K562 (cell line): ENCODE measurements around the gene CCDC9. TPM values are rescaled to one million over a fixed set of nuclear protein-coding genes. Genes with fewer than 3 reads are reported as not detected.
A peak's percentile ranks its signal among the peaks of the same experiment; 100 is the strongest.

Source experiments
- ESRRB ChIP-seq: fragments of 250-450 bp; sonication (Bioruptor Pico); IDR thresholded peaks from 2 replicates; pipeline ENCODE4 v1.5.0; 2020; ENCODE audit warnings: mild to moderate bottlenecking, moderate library complexity, borderline replicate concordance
- ETV6 ChIP-seq, 3 experiments: fragments of 150-350 bp in 1 of 3; sonication (generic) in 1 of 3; formaldehyde crosslinking in 1 of 3; IDR thresholded peaks; 2 replicates each; pipeline versions ENCODE4 v1.6.1 to v1.8.0; 2014 to 2022; ENCODE audit warnings: borderline replicate concordance in 2 of 3, low read depth in 2 of 3, antibody characterized with exemption in 1 of 3, low read length in 1 of 3, mild to moderate bottlenecking in 1 of 3, missing genetic modification reagents in 1 of 3
- FIP1L1 ChIP-seq: fragments of 200-400 bp; formaldehyde crosslinking; IDR thresholded peaks from 2 replicates; pipeline ENCODE4 v1.6.1; 2018; ENCODE audit warnings: mild to moderate bottlenecking, low read depth, low read length; ENCODE audit not compliant: poor library complexity, severe bottlenecking
- GTF2A2 ChIP-seq: IDR thresholded peaks from 2 replicates; pipeline ENCODE4 v1.6.1; 2016; ENCODE audit warnings: mild to moderate bottlenecking, missing genetic modification characterization, missing compliant biosample characterization
- MBD2 ChIP-seq: sonication (generic); IDR thresholded peaks from 2 replicates; pipeline ENCODE4 v1.6.1; 2016; ENCODE audit warnings: low read depth, borderline replicate concordance
- MED1 ChIP-seq: sonication (generic); formaldehyde crosslinking; IDR thresholded peaks from 2 replicates; pipeline ENCODE4 v1.8.1; 2023; ENCODE audit warnings: missing genetic modification reagents, borderline replicate concordance
- MTA1 ChIP-seq: fragments of 450-650 bp; IDR thresholded peaks from 2 replicates; pipeline ENCODE4 v1.6.1; 2017; ENCODE audit warnings: borderline replicate concordance
- SETDB1 ChIP-seq: IDR thresholded peaks from one replicate; pipeline ENCODE4 v1.6.1; 2012; ENCODE audit warnings: low read length, control low read depth, inconsistent platforms
- SMARCC2 ChIP-seq: fragments of 450-650 bp; IDR thresholded peaks from 2 replicates; pipeline ENCODE4 v1.6.1; 2017; ENCODE audit warnings: antibody characterized with exemption, moderate library complexity, mild to moderate bottlenecking, low read depth
- SNRNP70 ChIP-seq: fragments of 200-400 bp; formaldehyde crosslinking; optimal IDR thresholded peaks from 2 replicates; pipeline ENCODE3; 2017; ENCODE audit warnings: low read depth, low read length
- TFAM ChIP-seq: fragments of 250-450 bp; sonication (Bioruptor Pico); conservative IDR thresholded peaks from 2 replicates; pipeline ENCODE4 v1.5.0; 2021; ENCODE audit warnings: mild to moderate bottlenecking, moderate library complexity
- ZNF316 ChIP-seq: fragments of 450-650 bp; IDR thresholded peaks from 2 replicates; pipeline ENCODE4 v1.6.1; 2016
- ZNF764 ChIP-seq: fragments of 250-450 bp; sonication (Bioruptor Pico); IDR thresholded peaks from 2 replicates; pipeline ENCODE4 v1.4.0; 2020; ENCODE audit warnings: low read depth, mild to moderate bottlenecking, moderate library complexity
- polyA plus RNA-seq, 8 experiments: library from polyadenylated mRNA; depleted of rRNA in 4 of 8; stranded (reverse) in 5 of 8; unstranded in 3 of 8; fragments of >200 nt; fragmentation: Nextera tagmentation in 2 of 8; fragmentation: Illumina TruSeq in 1 of 8; extraction: Ambion mirVana in 2 of 8; extraction: Trizol in 1 of 8; gene quantifications; 2 replicates each; pipeline versions ENCODE4 v1.2.1 to v1.2.3, GENCODE V29; 2011 to 2014; ENCODE audit warnings: inconsistent platforms in 1 of 8, missing spikeins in 1 of 8
- total RNA-seq, 7 experiments: library from RNA; depleted of rRNA in 6 of 7; stranded (reverse); fragments of >200 nt in 6 of 7; fragmentation: Illumina TruSeq in 2 of 7; extraction: Trizol in 2 of 7; gene quantifications; 2 replicates each; pipeline versions ENCODE4 v1.2.1 to v1.2.3, GENCODE V29; 2011 to 2021; ENCODE audit warnings: low replicate concordance in 1 of 7
- TF ChIP-seq, protein P1 (sequence below): fragments of 250-450 bp; sonication (Bioruptor Pico); IDR thresholded peaks from 2 replicates; pipeline ENCODE4 v1.5.0; 2020; ENCODE audit warnings: mild to moderate bottlenecking, borderline replicate concordance
- TF ChIP-seq, protein P2 (sequence below): fragments of 250-450 bp; sonication (Bioruptor Pico); IDR thresholded peaks from 2 replicates; pipeline ENCODE4 v1.5.0; 2021; ENCODE audit warnings: mild to moderate bottlenecking, moderate library complexity
- TF ChIP-seq, protein P3 (sequence below): fragments of 450-650 bp; formaldehyde crosslinking; IDR thresholded peaks from 2 replicates; pipeline ENCODE4 v1.4.0; 2020; ENCODE audit warnings: mild to moderate bottlenecking, moderate library complexity
- TF ChIP-seq, protein P4 (sequence below): IDR thresholded peaks from 2 replicates; pipeline ENCODE4 v1.6.1; 2012; ENCODE audit warnings: low read depth, low read length, improper control_type of control experiment, borderline replicate concordance

CCDC9 gene
- total and polyA plus RNA-seq, 9 of the 15 experiments (the other 6 are each of a cell fraction or from before 2014, with no cell fraction given) = 0.23 to 38.6 (median 8.4) TPM

DNA sequence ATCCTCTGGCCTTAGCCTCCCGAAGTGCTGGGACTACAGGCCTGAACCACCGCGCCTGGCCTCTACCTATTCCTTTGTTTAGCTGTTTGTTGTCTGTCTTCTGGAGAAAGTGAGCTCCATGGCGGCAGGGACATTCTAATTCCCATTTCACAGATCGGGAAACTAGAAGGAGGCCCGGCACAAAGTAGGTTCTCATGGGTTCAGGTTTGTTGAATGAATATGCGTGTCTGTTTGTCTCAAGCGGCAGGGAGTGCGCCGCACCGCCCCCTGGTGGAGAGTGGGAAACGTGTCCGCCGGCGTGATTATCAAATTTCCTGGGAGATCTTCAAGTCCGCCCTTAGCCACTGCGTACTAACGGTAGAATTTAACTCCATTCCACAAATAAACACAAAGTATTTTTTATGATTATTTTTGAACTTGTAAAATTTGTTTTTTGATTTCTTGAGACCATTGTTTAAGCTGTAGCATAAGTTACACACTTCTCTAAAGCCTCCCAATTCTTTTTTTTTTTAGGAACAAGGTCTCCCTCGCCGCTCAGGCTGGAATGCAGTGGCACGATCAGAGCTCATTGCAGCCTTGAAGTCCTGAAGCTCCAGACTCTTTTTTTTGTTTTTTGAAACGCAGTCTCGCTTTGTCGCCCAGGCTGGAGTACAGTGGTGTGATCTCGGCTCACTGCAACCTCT, 8.9 kb upstream of the CCDC9 start (continued):
- TF ChIP-seq, protein P1, sequence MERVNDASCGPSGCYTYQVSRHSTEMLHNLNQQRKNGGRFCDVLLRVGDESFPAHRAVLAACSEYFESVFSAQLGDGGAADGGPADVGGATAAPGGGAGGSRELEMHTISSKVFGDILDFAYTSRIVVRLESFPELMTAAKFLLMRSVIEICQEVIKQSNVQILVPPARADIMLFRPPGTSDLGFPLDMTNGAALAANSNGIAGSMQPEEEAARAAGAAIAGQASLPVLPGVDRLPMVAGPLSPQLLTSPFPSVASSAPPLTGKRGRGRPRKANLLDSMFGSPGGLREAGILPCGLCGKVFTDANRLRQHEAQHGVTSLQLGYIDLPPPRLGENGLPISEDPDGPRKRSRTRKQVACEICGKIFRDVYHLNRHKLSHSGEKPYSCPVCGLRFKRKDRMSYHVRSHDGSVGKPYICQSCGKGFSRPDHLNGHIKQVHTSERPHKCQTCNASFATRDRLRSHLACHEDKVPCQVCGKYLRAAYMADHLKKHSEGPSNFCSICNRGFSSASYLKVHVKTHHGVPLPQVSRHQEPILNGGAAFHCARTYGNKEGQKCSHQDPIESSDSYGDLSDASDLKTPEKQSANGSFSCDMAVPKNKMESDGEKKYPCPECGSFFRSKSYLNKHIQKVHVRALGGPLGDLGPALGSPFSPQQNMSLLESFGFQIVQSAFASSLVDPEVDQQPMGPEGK (CRISPR knock-in tag) = no peak
- TF ChIP-seq, protein P2, sequence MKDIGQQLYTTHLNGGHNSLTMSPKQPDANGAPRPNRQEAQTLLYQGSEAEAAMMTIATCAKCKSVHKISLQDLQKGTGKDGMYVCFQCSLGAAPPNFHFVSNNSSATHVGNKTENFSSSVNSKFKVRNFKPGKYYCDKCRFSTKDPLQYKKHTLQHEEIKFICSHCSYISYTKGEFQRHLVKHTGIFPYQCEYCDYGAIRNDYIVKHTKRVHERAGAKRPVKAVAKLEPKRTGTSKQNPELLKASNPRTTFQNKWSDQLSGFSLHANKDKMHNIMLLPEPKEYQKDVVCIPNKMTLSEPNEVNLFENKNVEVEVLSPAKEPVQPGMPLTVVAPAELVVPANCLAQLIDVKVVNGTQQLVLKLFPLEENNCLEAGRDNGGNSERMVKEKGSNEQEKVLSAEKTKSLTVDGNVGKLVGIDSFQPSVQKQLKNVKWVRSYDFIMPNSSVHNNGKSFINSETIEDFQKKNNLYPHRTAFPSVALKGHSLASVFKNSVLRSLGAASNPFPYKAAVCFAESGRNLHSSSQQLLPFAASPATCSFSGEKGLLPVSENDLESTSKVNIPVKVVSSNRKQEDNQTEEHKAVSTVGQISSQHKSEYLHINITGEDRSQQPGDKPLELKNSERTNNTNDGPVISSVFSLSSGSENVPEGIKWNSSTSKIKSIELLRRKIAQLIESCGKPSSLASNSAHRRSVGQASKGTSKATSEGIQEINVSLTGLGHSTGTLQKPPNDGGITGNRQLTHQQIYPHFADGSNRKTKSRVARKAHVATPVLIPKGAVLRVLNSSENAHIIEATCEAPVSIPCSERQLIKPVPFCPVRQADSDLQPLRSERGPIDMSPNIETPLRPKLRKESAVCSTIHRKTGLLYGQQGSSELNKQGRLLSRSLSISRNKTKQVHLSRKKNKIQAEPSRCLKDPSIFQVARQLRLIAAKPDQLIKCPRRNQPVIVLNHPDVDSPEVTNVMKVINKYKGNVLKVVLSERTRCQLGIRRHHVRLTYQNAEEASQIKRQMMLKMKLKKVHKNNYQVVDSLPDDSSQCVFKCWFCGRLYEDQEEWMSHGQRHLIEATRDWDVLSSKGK (CRISPR knock-in tag) = no peak
- TF ChIP-seq ZNF764 (CRISPR knock-in tag) (no peak), ZNF316 (no peak), FIP1L1 (no peak), GTF2A2 (tag) (no peak), SNRNP70 (no peak), ESRRB (CRISPR knock-in tag) (no peak), TFAM (CRISPR knock-in tag) (no peak), ETV6 (IDR thresholded peaks at IDR 0.05; ENCODE audit: borderline replicate concordance in 1 of 2, low read depth in 2 of 2, low read length in 1 of 2) (no peak), ETV6 (CRISPR knock-in tag; IDR thresholded peaks at IDR 0.05; ENCODE audit: borderline replicate concordance) (no peak), MTA1 (0 out of 2 replicates have a peak, but pooled peaks have one; percentile 59), MED1 (CRISPR knock-in tag) (no peak), SMARCC2 (no peak), SETDB1 (no peak), MBD2 (no peak)
- TF ChIP-seq, protein P3, sequence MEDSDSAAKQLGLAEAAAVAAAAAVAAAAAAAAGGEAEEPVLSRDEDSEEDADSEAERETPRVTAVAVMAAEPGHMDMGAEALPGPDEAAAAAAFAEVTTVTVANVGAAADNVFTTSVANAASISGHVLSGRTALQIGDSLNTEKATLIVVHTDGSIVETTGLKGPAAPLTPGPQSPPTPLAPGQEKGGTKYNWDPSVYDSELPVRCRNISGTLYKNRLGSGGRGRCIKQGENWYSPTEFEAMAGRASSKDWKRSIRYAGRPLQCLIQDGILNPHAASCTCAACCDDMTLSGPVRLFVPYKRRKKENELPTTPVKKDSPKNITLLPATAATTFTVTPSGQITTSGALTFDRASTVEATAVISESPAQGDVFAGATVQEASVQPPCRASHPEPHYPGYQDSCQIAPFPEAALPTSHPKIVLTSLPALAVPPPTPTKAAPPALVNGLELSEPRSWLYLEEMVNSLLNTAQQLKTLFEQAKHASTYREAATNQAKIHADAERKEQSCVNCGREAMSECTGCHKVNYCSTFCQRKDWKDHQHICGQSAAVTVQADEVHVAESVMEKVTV (CRISPR knock-in tag) = peak; percentile 34; the same call in 1 of the 2 replicates
- TF ChIP-seq, protein P4, sequence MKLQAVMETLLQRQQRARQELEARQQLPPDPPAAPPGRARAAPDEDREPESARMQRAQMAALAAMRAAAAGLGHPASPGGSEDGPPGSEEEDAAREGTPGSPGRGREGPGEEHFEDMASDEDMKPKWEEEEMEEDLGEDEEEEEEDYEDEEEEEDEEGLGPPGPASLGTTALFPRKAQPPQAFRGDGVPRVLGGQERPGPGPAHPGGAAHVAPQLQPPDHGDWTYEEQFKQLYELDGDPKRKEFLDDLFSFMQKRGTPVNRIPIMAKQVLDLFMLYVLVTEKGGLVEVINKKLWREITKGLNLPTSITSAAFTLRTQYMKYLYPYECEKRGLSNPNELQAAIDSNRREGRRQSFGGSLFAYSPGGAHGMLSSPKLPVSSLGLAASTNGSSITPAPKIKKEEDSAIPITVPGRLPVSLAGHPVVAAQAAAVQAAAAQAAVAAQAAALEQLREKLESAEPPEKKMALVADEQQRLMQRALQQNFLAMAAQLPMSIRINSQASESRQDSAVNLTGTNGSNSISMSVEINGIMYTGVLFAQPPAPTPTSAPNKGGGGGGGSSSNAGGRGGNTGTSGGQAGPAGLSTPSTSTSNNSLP = no peak
